Central memory CD8-positive, alpha-beta T cell (primary cell): ENCODE results near the gene UBA52.
A peak's percentile ranks its signal among the peaks of the same experiment; 100 is the strongest.
"Not testable (repeated sequence)": the region's sequence is repeated elsewhere in the genome, so short reads cannot be mapped to it uniquely, and the experiment has no call there.

ENCODE experiments used
- ATAC-seq: fragments of 150-1000 bp; cut with Tn5 transposase; replicated peaks from 2 replicates; pipeline ENCODE4 v1.10.0; 2022; ENCODE audit warnings: mild to moderate bottlenecking, moderate FRiP score, moderate number of reproducible peaks; ENCODE audit not compliant: poor library complexity, severe bottlenecking; ENCODE audit errors: extremely low read depth
- DNase-seq, 2 donors: peaks; one replicate each; pipeline ENCODE4 v3.0.0; 2021; ENCODE audit warnings: low spot score in 2 of 2
- H3K27ac Mint-ChIP-seq: one replicate; pipeline ENCODE4 v1.8.0; 2022; ENCODE audit warnings: low read depth, mild to moderate bottlenecking, moderate library complexity, mixed read lengths
- H3K27me3 Mint-ChIP-seq: one replicate; pipeline ENCODE4 v1.8.0; 2022; ENCODE audit warnings: mixed read lengths
- H3K36me3 Mint-ChIP-seq: one replicate; pipeline ENCODE4 v1.8.0; 2022; ENCODE audit warnings: mild to moderate bottlenecking, moderate library complexity, mixed read lengths; ENCODE audit not compliant: insufficient read depth
- H3K4me1 Mint-ChIP-seq: one replicate; pipeline ENCODE4 v1.8.0; 2022; ENCODE audit warnings: mixed read lengths
- H3K4me3 Mint-ChIP-seq: one replicate; pipeline ENCODE4 v1.8.0; 2022; ENCODE audit warnings: mild to moderate bottlenecking, moderate library complexity, mixed read lengths
- H3K9me3 Mint-ChIP-seq: one replicate; pipeline ENCODE4 v1.8.0; 2022; ENCODE audit warnings: mixed read lengths

Gene UBA52

DNA sequence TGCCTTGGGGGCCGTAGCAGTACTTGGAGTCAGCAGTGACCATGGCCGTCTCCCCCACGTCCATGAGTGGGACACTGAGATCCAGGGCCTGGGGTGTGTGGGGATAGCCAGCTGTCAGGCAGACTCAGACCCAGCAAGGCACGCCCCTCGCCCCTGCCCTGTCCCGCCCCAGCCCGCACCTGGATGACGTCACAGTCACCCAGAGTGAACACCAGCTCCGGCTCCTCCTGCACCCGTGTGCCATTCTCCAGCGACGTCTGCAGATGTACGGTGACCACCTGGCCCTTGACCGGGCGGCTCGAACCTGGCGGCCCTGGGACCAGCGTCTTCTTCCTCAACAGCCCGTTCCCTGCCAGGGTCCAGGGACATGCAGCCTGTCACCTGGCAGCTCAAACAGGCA, 32.3 kb upstream of the UBA52 start:
- Mint-ChIP-seq H3K27ac (no peak overlapping the region), H3K4me3 (no peak overlapping the region), H3K27me3 (no peaks in the 10 kb centered on the region), H3K9me3 (no peaks in the 10 kb centered on the region), H3K4me1 (peaks cover 27% of the 10 kb centered on the region), H3K36me3 (peaks cover 22% of the 10 kb centered on the region)
- ATAC-seq (no peak), DNase-seq (no peak)

GRCh38 chr19:18540200-18540599, 31.5 kb upstream of the UBA52 start:
- DNase-seq, H3K9me3 Mint-ChIP-seq, ATAC-seq, H3K27ac Mint-ChIP-seq, H3K27me3 Mint-ChIP-seq, H3K4me3 Mint-ChIP-seq: not testable (repeated sequence)
- Mint-ChIP-seq H3K36me3 (peaks cover 21% of the 10 kb centered on the region), H3K4me1 (peaks cover 30% of the 10 kb centered on the region)

- H3K4me1 Mint-ChIP-seq = peaks cover 30% of the 10 kb centered on the region
- DNase-seq (no peak), ATAC-seq (no peak)
- peaks cover 19% of the 10 kb centered on the region for H3K36me3 Mint-ChIP-seq
- peak overlapping the region; percentile 50 for H3K4me3 Mint-ChIP-seq
- H3K9me3 Mint-ChIP-seq = no peaks in the 10 kb centered on the region
- no peaks in the 10 kb centered on the region for H3K27me3 Mint-ChIP-seq
- peak overlapping the region; percentile 19 for H3K27ac Mint-ChIP-seq
Measured at GRCh38 chr19:18541258-18541991, 30.2 kb upstream of the UBA52 start.

DNA sequence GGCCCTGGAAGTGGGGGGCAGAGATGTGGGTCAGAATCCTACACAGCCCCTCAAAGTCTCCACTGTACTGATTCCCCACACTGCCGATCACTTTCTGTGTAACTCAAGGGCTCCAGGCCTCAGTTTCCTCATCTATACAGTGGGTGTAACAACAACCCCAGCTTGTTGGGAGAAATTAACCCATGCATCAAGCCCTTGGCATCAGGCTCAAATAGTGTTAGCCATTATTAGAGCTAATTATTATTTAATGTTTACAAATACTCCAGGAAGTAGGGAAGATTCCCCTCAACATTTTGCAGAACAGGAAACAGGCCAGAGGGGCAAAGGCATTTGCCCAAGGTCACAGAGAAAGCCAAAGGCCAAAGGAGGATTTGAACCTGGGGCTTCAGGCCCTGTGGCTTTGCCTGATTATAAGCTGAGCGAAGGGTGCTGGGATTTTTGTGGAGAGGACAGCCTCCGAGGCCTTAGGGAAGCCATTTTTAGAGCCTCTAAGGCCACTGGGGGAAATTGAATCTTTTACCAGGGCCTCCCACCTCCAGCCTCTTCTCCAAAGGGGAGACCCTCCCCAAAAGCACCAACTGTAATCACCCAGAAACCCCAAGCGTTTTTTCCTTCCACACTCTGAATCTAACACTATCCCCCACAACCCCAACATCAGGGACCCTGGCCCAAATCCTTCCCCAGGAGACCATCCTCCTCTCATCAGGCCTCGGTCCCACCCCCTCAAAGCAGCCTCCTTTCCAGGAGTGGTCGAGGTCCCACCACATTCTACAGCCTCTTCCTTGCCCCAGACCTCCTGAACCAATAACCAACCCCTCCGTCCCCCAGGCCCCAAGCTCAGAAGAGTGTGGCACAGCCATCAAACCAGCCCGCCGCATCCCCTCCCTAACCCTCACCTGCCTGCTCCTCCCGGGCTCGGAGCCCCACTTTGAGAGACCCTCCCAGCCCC, 29.4 kb upstream of the UBA52 start:
- Mint-ChIP-seq H3K36me3 (peaks cover 18% of the 10 kb centered on the region), H3K27me3 (no peaks in the 10 kb centered on the region), H3K4me3 (peak overlapping the region; percentile 95), H3K4me1 (peaks cover 30% of the 10 kb centered on the region), H3K9me3 (no peaks in the 10 kb centered on the region), H3K27ac (peak overlapping the region; percentile 94)
- ATAC-seq (no peak), DNase-seq (no peak)

DNA sequence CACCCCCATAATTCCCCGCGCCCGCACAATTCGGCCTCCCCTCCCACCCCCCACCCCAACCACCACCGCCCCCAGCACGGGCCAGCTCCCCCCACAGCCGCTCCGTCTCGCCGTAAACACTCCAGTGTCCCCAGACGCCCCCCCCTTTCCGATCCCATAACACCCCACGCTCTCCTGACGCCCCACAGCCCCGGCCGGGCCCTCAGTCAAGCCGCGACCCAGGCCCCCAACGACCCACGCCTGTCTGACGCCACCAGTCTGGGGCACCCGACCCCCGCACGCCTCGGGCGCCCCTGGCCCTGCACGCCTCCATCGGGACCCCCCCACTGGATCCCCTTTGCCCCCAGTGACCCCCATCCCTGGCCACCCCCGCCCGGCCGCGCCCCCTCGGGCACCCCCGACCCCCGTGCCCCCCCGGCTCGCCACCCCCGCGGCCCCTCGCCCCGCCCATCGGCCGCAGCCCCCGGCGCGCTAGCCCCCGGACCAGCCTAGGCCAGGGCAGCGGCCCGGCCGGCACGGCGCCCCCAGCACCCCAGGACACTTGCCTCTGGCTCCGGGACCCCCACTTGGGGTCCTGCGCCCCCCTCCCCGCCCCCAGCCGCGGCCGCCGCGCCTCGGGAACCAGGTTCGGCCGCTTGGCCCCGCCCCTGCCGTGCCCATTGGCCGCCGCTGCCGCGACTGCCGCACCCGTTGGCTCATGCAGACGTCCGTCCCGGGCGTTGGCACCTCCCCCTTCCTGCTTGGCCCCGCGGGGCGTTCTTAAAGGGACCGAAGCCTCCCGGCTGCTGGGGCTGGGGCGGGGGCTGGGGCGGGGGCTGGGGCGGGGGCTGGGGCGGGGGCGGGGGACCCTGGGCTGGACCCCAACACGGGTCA, 28.5 kb upstream of the UBA52 start, which contains the start of gene FKBP8:
Gene FKBP8 (minus strand): TSS at position 633 of the 873 bp plus-strand sequence. CDS start 1,603 bp downstream, outside the sequence.
- DNase-seq = peak; percentile 85 to 88
- Mint-ChIP-seq H3K4me3 (peak within 1 kb of the TSS; percentile 95), H3K27me3 (no peaks in the 10 kb centered on the region), H3K36me3 (peaks cover 18% of the 10 kb centered on the region), H3K27ac (peak within 1 kb of the TSS; percentile 94), H3K4me1 (peaks cover 30% of the 10 kb centered on the region), H3K9me3 (no peaks in the 10 kb centered on the region)
- peak; percentile 96 for ATAC-seq

DNA sequence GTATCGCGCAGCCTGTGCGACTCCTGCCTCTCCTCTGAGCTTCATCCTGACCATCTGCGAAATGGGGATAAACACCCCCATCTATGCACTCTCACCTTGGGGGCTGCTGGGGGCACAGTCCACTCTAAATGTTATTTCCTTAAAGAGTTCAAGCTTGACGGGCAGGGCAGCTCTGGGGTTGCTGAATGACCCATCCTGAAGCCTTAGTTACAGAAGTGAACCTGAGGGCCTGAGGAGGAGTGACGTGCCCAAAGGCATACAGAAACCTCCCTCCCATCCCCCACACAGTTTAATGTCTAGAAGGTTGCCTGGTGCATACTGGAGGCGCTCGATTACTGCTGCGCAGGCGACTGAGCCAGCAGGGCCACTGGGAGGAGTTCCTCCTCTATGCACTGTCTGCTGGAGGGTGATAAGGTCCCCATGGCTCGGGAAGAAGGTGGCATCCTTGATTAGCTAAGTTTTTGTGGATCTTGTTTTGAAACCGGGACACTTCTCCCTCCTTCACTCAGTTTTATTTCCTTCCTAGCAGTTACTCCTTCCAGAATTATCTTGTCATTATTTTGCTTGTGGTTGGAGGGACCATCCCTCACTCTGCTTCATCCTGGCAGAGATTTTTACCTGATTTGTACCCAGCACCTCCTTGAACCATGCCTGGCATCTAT, 27.7 kb upstream of the UBA52 start:
- Mint-ChIP-seq H3K4me3 (peak overlapping the region; percentile 95), H3K27me3 (no peaks in the 10 kb centered on the region), H3K36me3 (peaks cover 18% of the 10 kb centered on the region), H3K4me1 (peaks cover 30% of the 10 kb centered on the region), H3K27ac (peak overlapping the region; percentile 94), H3K9me3 (no peaks in the 10 kb centered on the region)
- peak; percentile 49 to 78 for DNase-seq
- peak; percentile 88 for ATAC-seq

DNA sequence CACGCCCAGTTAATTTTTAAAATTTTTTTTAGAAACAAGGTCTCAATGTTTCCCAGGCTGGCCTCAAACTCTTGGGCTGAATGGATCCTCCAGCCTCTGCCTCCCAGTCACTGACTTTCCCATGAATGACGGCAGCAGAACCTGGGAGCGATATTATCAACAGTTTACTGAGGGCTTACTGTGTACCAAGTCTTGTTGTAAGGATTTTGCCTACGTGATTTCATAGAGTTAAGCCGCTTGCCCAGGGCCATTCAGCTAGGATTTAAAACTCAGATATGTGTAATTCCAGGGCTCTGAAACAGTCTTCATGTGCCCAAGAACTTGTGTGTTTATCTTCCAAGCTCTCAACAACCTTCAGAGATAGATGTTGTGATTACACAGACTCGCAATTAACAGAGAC, 20.0 kb upstream of the UBA52 start:
- Mint-ChIP-seq H3K9me3 (no peaks in the 10 kb centered on the region), H3K4me3 (no peak overlapping the region), H3K27me3 (no peaks in the 10 kb centered on the region), H3K4me1 (no peaks in the 10 kb centered on the region), H3K27ac (no peak overlapping the region), H3K36me3 (no peaks in the 10 kb centered on the region)
- DNase-seq = no peak
- ATAC-seq = no peak

DNA sequence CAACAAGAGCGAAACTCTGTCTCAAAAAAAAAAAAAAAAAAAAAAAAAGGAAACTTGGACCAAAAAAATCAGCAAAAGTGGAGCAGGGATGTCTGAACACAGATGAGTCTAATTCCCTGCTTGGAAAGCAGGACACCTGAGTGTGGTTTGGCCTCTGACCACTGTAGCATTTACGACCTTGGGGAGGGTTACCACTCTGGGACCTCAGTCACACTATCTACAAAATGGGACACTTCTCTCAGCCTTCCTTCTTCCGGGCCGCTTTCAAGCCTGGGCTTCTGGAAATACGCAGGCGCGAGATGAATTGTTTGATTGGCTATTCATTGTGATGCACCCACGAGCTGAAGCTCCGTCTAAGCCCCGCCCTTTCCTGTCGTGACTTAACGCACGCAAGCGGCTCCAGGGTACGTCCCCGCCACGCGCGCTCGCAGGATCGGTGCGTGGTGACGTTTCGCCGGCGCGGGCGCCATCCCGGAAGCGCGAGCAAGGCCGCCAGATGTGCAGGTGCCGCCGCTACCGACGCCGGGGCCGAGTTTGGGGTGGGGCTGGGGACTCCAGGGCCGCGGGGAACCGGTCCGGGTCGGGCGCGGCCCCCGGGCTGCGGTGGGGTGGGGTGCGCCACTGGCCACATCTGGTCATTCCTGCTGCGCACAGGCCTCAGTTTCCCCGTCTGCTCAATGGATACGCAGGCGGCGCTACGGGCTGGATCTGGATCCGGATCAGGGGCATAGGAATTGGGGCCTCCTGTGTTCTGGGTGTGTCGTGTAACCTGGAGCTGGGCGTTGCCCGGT, 14.1 kb upstream of the UBA52 start, which contains the start of gene KXD1:
Gene KXD1 (plus strand): TSS at position 460 of the 791 bp plus-strand sequence. CDS start 4,187 bp downstream, outside the sequence.
- Mint-ChIP-seq H3K9me3 (no peaks in the 10 kb centered on the region), H3K27me3 (no peaks in the 10 kb centered on the region)
- peak; percentile 88 to 97 for DNase-seq

DNA sequence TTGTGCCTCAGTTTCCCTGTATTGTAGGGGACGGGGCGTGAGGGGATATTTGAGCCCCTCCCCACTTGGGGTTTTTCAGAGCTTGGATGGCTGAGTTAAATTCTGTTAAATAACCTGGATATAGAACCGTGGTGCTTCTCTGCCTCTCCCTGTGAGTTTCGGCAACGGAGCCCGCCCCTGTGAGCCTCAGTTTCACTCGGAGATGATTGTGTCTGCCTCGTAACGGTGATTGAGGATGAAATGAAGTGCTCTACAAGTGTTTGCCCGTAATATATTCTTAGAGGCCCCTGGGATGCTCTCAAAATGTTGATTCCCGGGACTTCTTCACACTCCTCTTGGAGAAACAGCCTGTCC, 13.5 kb upstream of the UBA52 start:
- H3K27me3 Mint-ChIP-seq = no peaks in the 10 kb centered on the region
- no peak for ATAC-seq

More for the DNA sequence above, 14.1 kb upstream of the UBA52 start, which contains the start of gene KXD1:
- peak within 1 kb of the TSS; percentile 92 for H3K4me3 Mint-ChIP-seq
- peaks cover 25% of the 10 kb centered on the region for H3K4me1 Mint-ChIP-seq
- H3K36me3 Mint-ChIP-seq = peaks cover 16% of the 10 kb centered on the region
- H3K27ac Mint-ChIP-seq = peak within 1 kb of the TSS; percentile 91
- peak; percentile 99 for ATAC-seq

GRCh38 chr19:18558604-18559003, 13.1 kb upstream of the UBA52 start:
- peak overlapping the region; percentile 91 for H3K27ac Mint-ChIP-seq

More for the DNA sequence above, 13.5 kb upstream of the UBA52 start:
- Mint-ChIP-seq H3K4me3 (peak overlapping the region; percentile 92), H3K9me3 (no peaks in the 10 kb centered on the region), H3K4me1 (peaks cover 25% of the 10 kb centered on the region), H3K36me3 (peaks cover 22% of the 10 kb centered on the region), H3K27ac (peak overlapping the region; percentile 91)
- DNase-seq = no peak

GRCh38 chr19:18559685-18560084, 12.0 kb upstream of the UBA52 start:
- peaks cover 25% of the 10 kb centered on the region for H3K4me1 Mint-ChIP-seq
- no peaks in the 10 kb centered on the region for H3K27me3 Mint-ChIP-seq
- peaks cover 32% of the 10 kb centered on the region for H3K36me3 Mint-ChIP-seq
- H3K9me3 Mint-ChIP-seq = no peaks in the 10 kb centered on the region
- DNase-seq (no peak), ATAC-seq (no peak)
- H3K27ac Mint-ChIP-seq = peak overlapping the region; percentile 29
- peak overlapping the region; percentile 31 for H3K4me3 Mint-ChIP-seq

More at GRCh38 chr19:18558604-18559003, 13.1 kb upstream of the UBA52 start:
- H3K27me3 Mint-ChIP-seq = no peaks in the 10 kb centered on the region
- no peaks in the 10 kb centered on the region for H3K9me3 Mint-ChIP-seq
- no peak for ATAC-seq
- no peak for DNase-seq
- peaks cover 25% of the 10 kb centered on the region for H3K4me1 Mint-ChIP-seq
- peak overlapping the region; percentile 92 for H3K4me3 Mint-ChIP-seq
- peaks cover 22% of the 10 kb centered on the region for H3K36me3 Mint-ChIP-seq
